HG03457 (cell line): ENCODE measurements around the gene FAM216B.

Experiments
- ATAC-seq: cut with Tn5 transposase; IDR thresholded peaks from one replicate; pipeline ENCODE4 v1.9.1; 2021; ENCODE audit warnings: moderate number of reproducible peaks; ENCODE audit not compliant: unreplicated experiment

The FAM216B gene

DNA sequence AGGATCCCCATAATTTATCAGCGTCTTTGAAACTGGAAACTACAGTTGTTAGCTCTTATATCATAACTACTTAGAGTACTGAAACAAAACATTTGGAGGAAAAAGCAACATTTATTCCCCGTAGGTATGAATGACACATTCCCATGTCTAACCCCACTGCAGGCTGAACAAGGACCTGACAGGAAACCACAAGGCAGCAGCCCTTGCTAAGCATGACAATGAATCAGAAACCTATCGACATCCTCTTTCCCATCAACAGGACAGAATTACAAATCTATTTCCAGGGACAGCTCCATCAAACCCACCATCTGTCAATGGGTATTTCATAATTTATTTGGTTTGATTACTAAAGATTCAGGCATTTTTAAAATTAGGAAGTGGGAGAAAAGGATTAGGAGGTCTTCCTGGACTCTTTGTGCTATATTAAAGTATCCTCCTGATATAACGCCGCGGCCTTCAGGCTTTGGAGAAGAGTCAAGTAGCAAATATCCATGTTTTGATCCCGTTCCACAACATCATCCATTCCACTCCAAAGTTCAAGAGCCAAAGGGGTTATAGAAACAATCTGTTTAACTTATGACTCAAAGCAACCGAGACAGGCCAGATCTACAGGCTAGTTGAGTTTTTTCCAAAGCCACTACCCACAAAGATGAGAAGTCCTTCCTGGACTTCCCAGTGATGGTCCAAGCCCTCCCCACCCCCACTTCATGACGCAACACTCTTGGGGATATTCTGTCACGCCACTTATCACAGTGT is 51.1 kb downstream of the FAM216B start:
- ATAC-seq: no peak

- ATAC-seq: no peak
Observed at GRCh38 chr13:42834946-42835345, 53.6 kb downstream of the FAM216B start.

GRCh38 chr13:42836930-42837690 is 55.7 kb downstream of the FAM216B start:
- ATAC-seq: no peak
